K562 (cell line): ENCODE measurements around the gene GPRIN2. TPM values are rescaled to one million over a fixed set of nuclear protein-coding genes. Genes with fewer than 3 reads are reported as not detected.
A peak's percentile ranks its signal among the peaks of the same experiment; 100 is the strongest.

ENCODE experiments used
- LCOR ChIP-seq: sonication (generic); formaldehyde crosslinking; IDR thresholded peaks from 2 replicates; pipeline ENCODE4 v1.8.0; 2022; ENCODE audit warnings: mild to moderate bottlenecking, missing genetic modification reagents
- PRDM10 ChIP-seq: fragments of 450-650 bp; IDR thresholded peaks from 2 replicates; pipeline ENCODE4 v1.6.1; 2018; ENCODE audit not compliant: partially characterized antibody
- RAD21 ChIP-seq, 2 experiments: fragments of 250-450 bp in 1 of 2; fragments of 450-650 bp in 1 of 2; sonication (Bioruptor Pico) in 1 of 2; formaldehyde crosslinking in 1 of 2; IDR thresholded peaks in 1 of 2; conservative IDR thresholded peaks in 1 of 2; 2 replicates each; pipeline versions ENCODE4 v1.4.0 to v1.8.0; 2020 to 2022; ENCODE audit warnings: mild to moderate bottlenecking in 2 of 2, moderate library complexity in 1 of 2
- RB1 ChIP-seq: fragments of 450-650 bp; IDR thresholded peaks from 2 replicates; pipeline ENCODE4 v1.6.1; 2017; ENCODE audit warnings: low read depth, mild to moderate bottlenecking
- REST ChIP-seq, 2 experiments: fragments of 450-650 bp; formaldehyde crosslinking in 1 of 2; IDR thresholded peaks; 2 replicates each; pipeline versions ENCODE4 v1.4.0 to v1.6.1; 2014 to 2020; ENCODE audit warnings: mild to moderate bottlenecking in 2 of 2, borderline replicate concordance in 1 of 2, low read depth in 1 of 2
- SMC3 ChIP-seq: conservative IDR thresholded peaks from 2 replicates; pipeline ENCODE4 v1.6.1; 2011; ENCODE audit warnings: low read depth, low read length, improper control_type of control experiment; ENCODE audit not compliant: insufficient read depth
- ZBTB8A ChIP-seq: fragments of 450-650 bp; IDR thresholded peaks from 2 replicates; pipeline ENCODE4 v1.6.1; 2018; ENCODE audit warnings: mild to moderate bottlenecking, moderate library complexity; ENCODE audit not compliant: partially characterized antibody
- polyA plus RNA-seq, 8 experiments: library from polyadenylated mRNA; depleted of rRNA in 4 of 8; stranded (reverse) in 5 of 8; unstranded in 3 of 8; fragments of >200 nt; fragmentation: Nextera tagmentation in 2 of 8; fragmentation: Illumina TruSeq in 1 of 8; extraction: Ambion mirVana in 2 of 8; extraction: Trizol in 1 of 8; gene quantifications; 2 replicates each; pipeline versions ENCODE4 v1.2.1 to v1.2.3, GENCODE V29; 2011 to 2014; ENCODE audit warnings: inconsistent platforms in 1 of 8, missing spikeins in 1 of 8
- total RNA-seq, 7 experiments: library from RNA; depleted of rRNA in 6 of 7; stranded (reverse); fragments of >200 nt in 6 of 7; fragmentation: Illumina TruSeq in 2 of 7; extraction: Trizol in 2 of 7; gene quantifications; 2 replicates each; pipeline versions ENCODE4 v1.2.1 to v1.2.3, GENCODE V29; 2011 to 2021; ENCODE audit warnings: low replicate concordance in 1 of 7

The GPRIN2 gene
- total and polyA plus RNA-seq, 9 of the 15 experiments (the other 6 are each of a cell fraction or from before 2014, with no cell fraction given): not detected

GRCh38 chr10:46544989-46545791 is 11.3 kb downstream of the GPRIN2 start (continued):
- TF ChIP-seq REST (IDR thresholded peaks at IDR 0.05; ENCODE audit: borderline replicate concordance): 0 out of 2 replicates have a peak, but pooled peaks have one; percentile 29
- no peak for TF ChIP-seq REST (CRISPR knock-in tag; IDR thresholded peaks at IDR 0.05; ENCODE audit: low read depth)
- TF ChIP-seq RAD21 (CRISPR knock-in tag; conservative IDR thresholded peaks at IDR 0.05 in 1 of 2, IDR thresholded peaks at IDR 0.05 in 1 of 2): peak in 1 of 2 experiments; percentile 72; a peak in 3 of 4 replicates
- TF ChIP-seq SMC3: peak; percentile 63
- no peak for TF ChIP-seq PRDM10
- 0 out of 2 replicates have a peak, but pooled peaks have one; percentile 31 for TF ChIP-seq RB1
- TF ChIP-seq ZBTB8A: no peak
- TF ChIP-seq LCOR (CRISPR knock-in tag): no peak
